GM19035 (cell line): Measurements from ENCODE around the gene HSPB2.
A peak's percentile ranks its signal among the peaks of the same experiment; 100 is the strongest.
"Not testable (repeated sequence)": the region's sequence is repeated elsewhere in the genome, so short reads cannot be mapped to it uniquely, and the experiment has no call there.

Experiments
- ATAC-seq: cut with Tn5 transposase; IDR thresholded peaks from one replicate; pipeline ENCODE4 v1.9.1; 2021; ENCODE audit not compliant: unreplicated experiment

Gene HSPB2

GRCh38 chr11:111912535-111912934 lies at the start of gene HSPB2:
HSPB2 (plus strand) TSS chr11:111912734; CDS start chr11:111912830, 96 bp downstream.
- ATAC-seq = no peak

- ATAC-seq = no peak
Observed at GRCh38 chr11:111870113-111870512, 42.4 kb upstream of the HSPB2 start.

- peak; percentile 3 for ATAC-seq
Observed at GRCh38 chr11:111870522-111870885, 42.0 kb upstream of the HSPB2 start.

GRCh38 chr11:111870886-111871692 lies 41.4 kb upstream of the HSPB2 start, which contains the start of gene ALG9:
ALG9 (minus strand) TSS chr11:111871581; CDS start chr11:111871482, 99 bp downstream.
- peak; percentile 91 for ATAC-seq

- no peak for ATAC-seq
Observed at GRCh38 chr11:111871693-111872161, 40.8 kb upstream of the HSPB2 start.

- peak; percentile 13 for ATAC-seq
Observed at GRCh38 chr11:111878385-111878848, 34.1 kb upstream of the HSPB2 start.

GRCh38 chr11:111878849-111879636 lies 33.5 kb upstream of the HSPB2 start, which contains the start of the genes CFAP68 and FDXACB1:
CFAP68 (plus strand) TSS chr11:111879541; CDS start chr11:111879561, 20 bp downstream.
FDXACB1 (minus strand) TSS chr11:111879165; CDS start chr11:111879132, 33 bp downstream.
- ATAC-seq = peak; percentile 93

- ATAC-seq = no peak
Observed at GRCh38 chr11:111879637-111879960, 32.9 kb upstream of the HSPB2 start.

GRCh38 chr11:111882202-111882601 lies 30.3 kb upstream of the HSPB2 start:
- no peak for ATAC-seq

- ATAC-seq = not testable (repeated sequence)
Observed at GRCh38 chr11:111885053-111885452, 27.5 kb upstream of the HSPB2 start.

GRCh38 chr11:111886032-111886431 lies 26.5 kb upstream of the HSPB2 start:
- no peak for ATAC-seq

GRCh38 chr11:111886844-111887243 lies 25.7 kb upstream of the HSPB2 start:
- ATAC-seq = no peak

- ATAC-seq = no peak
Observed at GRCh38 chr11:111905411-111905810, 7.1 kb upstream of the HSPB2 start.

GRCh38 chr11:111906680-111907079 lies 5.9 kb upstream of the HSPB2 start:
- ATAC-seq = no peak

GRCh38 chr11:111908639-111909305 lies 3.8 kb upstream of the HSPB2 start:
- no peak for ATAC-seq

- no peak for ATAC-seq
Observed at GRCh38 chr11:111909378-111909777, 3.2 kb upstream of the HSPB2 start.

- no peak for ATAC-seq
Observed at GRCh38 chr11:111910676-111911562, 1.6 kb upstream of the HSPB2 start.

- ATAC-seq = no peak
Observed at GRCh38 chr11:111911563-111912401, 752 bp upstream of the HSPB2 start, which contains the start of gene CRYAB. CRYAB (minus strand) TSS chr11:111911770; CDS start chr11:111911724, 46 bp downstream.
